OCI-LY1 (cell line): ENCODE data around the gene ZNF804A.

ENCODE experiments used
- EZH2 ChIP-seq: fragments of 200-600 bp; sonication (generic), shearing (Covaris generic); IDR thresholded peaks from 2 replicates; pipeline ENCODE4 v1.8.0; 2017; ENCODE audit warnings: borderline replicate concordance, mixed run types, mild to moderate bottlenecking, antibody characterized with exemption, low read length, moderate library complexity, mixed read lengths
- TF ChIP-seq, protein P1 (sequence below): fragments of 200-600 bp; sonication (generic), shearing (Covaris generic); IDR thresholded peaks from 2 replicates; pipeline ENCODE4 v1.5.1; 2017; ENCODE audit warnings: mild to moderate bottlenecking, antibody characterized with exemption, low read length, moderate library complexity, mixed read lengths

DNA sequence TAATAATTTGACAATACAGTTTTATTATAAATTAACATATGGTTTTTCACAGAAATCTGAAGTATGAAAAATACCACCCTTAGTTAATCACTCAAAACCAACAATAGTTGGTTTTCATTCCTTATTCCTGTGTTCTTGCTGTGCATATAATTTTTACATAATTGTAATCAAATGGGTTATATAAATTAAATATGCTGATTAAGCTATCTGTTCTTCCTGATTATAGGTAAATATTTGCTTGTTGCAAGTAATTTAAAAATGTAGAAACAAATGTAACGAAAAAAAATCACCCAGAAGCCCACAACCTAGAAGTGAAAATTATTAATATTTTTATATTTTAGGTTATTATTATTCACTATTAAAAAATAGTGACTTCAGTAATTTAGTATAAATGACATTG lies 98.3 kb downstream of the ZNF804A start:
- TF ChIP-seq, protein P1, sequence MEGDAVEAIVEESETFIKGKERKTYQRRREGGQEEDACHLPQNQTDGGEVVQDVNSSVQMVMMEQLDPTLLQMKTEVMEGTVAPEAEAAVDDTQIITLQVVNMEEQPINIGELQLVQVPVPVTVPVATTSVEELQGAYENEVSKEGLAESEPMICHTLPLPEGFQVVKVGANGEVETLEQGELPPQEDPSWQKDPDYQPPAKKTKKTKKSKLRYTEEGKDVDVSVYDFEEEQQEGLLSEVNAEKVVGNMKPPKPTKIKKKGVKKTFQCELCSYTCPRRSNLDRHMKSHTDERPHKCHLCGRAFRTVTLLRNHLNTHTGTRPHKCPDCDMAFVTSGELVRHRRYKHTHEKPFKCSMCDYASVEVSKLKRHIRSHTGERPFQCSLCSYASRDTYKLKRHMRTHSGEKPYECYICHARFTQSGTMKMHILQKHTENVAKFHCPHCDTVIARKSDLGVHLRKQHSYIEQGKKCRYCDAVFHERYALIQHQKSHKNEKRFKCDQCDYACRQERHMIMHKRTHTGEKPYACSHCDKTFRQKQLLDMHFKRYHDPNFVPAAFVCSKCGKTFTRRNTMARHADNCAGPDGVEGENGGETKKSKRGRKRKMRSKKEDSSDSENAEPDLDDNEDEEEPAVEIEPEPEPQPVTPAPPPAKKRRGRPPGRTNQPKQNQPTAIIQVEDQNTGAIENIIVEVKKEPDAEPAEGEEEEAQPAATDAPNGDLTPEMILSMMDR = no peak
- TF ChIP-seq EZH2 = no peak
